GM12864 (cell line): ENCODE data around the gene ELAC2.
A peak's percentile ranks its signal among the peaks of the same experiment; 100 is the strongest.

ENCODE experiments used
- DNase-seq: peaks from one replicate; pipeline ENCODE4 v3.0.0-alpha.2; 2011; ENCODE audit warnings: low read depth
- H3K4me3 ChIP-seq: 2 replicates; pipeline ENCODE4 v1.5.1; 2011; ENCODE audit warnings: mild to moderate bottlenecking, low read depth, low read length, control low read depth
- TF ChIP-seq, protein P1 (sequence below): IDR thresholded peaks from 2 replicates; pipeline ENCODE4 v1.5.1; 2011; ENCODE audit warnings: low read depth, mild to moderate bottlenecking, moderate library complexity, low read length, control low read depth, inconsistent platforms; ENCODE audit errors: missing control alignments

The ELAC2 gene

DNA sequence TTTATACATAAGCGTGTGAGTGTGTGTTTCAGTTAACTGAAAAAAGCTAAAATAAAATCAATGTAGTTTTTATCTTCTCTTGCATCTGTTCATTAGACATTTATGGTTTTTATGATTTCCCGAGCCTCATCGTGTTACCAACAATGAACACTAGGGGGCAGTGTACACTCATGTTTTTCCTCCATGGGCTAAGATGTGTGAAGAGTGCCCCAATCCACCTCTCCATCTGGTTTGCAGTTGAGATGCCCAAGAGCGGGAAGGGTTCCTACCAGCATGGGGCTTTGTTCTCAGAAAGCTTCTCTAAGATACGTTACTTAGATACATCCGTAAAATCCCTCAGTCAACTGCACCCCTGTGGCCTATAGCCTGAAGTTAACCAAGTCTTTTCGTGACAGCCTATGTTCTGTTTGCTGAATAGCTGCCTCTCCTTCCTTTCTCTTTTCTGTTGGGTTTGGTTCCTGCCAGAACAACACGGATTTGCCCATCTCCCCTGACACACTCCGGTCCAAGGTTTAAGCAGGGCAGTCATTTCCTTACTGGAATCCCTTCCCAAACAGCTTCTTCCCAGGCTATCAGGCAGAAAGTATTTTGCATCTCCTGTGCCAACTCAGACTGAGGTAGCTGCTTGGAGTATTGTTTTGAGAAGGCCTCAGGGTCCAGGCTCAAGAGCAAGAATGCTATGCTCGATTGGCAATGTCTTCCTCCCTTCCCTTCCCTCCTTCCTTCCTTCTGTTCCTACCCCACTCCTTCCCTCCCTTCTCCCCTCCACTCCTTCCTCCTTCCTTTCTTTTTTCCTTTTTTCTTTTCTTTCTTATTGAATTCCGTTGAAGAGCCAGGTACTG, 12.9 kb upstream of the ELAC2 start:
- H3K4me3 ChIP-seq = no peak overlapping the region
- peak; percentile 7 for DNase-seq
- TF ChIP-seq, protein P1, sequence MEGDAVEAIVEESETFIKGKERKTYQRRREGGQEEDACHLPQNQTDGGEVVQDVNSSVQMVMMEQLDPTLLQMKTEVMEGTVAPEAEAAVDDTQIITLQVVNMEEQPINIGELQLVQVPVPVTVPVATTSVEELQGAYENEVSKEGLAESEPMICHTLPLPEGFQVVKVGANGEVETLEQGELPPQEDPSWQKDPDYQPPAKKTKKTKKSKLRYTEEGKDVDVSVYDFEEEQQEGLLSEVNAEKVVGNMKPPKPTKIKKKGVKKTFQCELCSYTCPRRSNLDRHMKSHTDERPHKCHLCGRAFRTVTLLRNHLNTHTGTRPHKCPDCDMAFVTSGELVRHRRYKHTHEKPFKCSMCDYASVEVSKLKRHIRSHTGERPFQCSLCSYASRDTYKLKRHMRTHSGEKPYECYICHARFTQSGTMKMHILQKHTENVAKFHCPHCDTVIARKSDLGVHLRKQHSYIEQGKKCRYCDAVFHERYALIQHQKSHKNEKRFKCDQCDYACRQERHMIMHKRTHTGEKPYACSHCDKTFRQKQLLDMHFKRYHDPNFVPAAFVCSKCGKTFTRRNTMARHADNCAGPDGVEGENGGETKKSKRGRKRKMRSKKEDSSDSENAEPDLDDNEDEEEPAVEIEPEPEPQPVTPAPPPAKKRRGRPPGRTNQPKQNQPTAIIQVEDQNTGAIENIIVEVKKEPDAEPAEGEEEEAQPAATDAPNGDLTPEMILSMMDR = peak; percentile 75

DNA sequence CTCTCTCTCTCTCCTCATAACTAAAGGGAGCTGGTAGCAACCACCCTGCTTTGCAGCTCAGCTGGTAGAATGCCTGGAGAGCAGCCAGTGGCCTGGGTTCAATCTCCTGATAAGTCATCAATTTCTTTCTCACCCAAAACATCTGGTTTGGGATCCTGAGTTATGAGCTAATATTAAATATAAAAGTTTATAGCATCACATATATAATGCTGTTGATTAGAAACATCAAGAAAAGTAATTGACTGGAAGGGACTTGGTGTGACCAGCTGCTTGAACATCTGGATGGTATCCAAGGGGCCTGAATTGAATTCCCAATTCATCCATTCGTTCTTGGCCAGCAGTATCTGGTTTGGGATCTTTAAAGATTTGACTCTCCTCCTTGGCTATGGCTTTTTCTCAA, 12.2 kb upstream of the ELAC2 start:
- no peak overlapping the region for H3K4me3 ChIP-seq
- TF ChIP-seq, protein P1 = no peak
- no peak for DNase-seq

DNA sequence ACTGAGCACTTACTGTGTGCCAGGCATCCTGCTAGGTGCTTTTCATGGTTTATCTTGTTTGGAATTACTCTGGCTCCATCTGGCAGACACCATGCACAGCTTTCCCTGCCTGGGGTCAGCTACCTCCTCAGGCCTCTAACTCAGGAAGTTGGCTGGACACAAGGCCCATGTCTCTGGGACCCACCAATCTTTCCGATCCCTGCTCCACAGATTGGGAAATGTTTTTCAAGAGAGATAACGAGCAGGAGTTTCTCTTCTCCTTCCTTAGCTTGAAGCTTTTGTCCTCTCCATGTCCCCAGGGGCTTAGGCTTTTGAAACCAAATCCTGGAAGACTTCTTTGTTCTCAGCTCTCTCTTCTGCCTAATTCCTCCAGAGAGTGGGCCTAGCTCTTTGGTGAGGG, 11.5 kb upstream of the ELAC2 start:
- H3K4me3 ChIP-seq = no peak overlapping the region
- TF ChIP-seq, protein P1 = no peak
- no peak for DNase-seq

DNA sequence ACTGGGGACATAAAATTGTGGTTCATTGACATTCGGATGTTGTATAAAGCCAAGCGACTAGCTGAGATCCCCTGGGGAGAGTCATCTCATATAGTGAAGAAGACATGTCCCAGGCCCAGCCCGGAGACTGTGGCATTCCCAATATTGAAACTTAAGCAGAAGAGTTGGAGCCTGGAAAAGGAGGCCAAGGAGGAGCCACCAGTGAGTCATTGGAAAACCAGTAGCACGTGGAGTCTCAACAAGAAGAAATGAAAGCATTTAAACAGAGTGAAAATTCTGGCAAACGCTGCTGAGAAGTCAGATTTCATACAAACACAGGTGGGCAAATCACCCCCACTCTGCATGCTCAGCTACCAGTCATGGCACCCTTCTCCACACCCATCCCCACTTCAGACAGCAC, 9.4 kb upstream of the ELAC2 start:
- H3K4me3 ChIP-seq = no peak overlapping the region
- TF ChIP-seq, protein P1 = no peak
- no peak for DNase-seq

DNA sequence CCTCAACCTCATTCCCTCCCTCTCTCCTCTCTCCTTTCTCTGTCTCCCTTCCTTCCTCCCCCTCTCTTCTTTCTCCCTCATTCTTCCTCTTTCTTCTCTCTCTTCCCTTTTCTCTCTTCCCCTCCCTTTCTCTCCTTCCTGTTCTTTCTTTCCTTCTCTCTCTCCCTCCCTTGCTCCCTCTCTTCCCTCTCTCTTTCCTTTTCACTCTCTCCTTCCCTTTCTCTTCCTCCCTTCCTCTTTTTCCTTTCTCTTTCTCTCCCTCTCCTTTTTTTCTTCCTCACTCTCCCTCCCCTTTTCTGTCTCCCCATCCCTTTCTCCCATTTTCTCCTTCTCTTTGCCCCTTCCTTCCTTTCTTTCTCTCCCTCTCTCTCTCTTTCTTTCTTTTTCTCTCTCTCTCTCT, 7.9 kb upstream of the ELAC2 start:
- TF ChIP-seq, protein P1 = no peak
- no peak overlapping the region for H3K4me3 ChIP-seq
- no peak for DNase-seq

DNA sequence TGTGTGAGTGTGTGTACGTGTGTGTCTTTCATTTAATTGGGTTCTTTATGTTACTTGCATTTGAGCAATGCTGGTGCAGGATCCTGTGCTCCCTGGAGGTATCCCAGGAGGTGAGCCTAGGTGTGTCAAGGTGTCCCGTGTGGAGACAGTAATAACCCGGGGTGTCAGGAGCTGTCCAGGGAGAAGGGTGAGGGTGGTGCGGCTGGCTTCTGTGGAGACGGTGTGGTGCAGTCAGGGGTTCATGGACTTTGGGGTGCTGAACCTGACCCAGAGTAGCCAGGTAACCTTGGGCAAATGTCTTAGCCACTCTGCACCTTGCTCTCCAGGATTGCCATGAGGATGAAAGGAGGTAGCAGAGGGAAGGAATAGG, 7.4 kb upstream of the ELAC2 start:
- no peak for DNase-seq
- no peak overlapping the region for H3K4me3 ChIP-seq
- TF ChIP-seq, protein P1 = no peak
